Measurements from ENCODE around the gene CBR4. TPM values are rescaled to one million over a fixed set of nuclear protein-coding genes. Genes with fewer than 3 reads are reported as not detected.

CBR4 gene
- total RNA-seq, result 13.0 TPM

DNA sequence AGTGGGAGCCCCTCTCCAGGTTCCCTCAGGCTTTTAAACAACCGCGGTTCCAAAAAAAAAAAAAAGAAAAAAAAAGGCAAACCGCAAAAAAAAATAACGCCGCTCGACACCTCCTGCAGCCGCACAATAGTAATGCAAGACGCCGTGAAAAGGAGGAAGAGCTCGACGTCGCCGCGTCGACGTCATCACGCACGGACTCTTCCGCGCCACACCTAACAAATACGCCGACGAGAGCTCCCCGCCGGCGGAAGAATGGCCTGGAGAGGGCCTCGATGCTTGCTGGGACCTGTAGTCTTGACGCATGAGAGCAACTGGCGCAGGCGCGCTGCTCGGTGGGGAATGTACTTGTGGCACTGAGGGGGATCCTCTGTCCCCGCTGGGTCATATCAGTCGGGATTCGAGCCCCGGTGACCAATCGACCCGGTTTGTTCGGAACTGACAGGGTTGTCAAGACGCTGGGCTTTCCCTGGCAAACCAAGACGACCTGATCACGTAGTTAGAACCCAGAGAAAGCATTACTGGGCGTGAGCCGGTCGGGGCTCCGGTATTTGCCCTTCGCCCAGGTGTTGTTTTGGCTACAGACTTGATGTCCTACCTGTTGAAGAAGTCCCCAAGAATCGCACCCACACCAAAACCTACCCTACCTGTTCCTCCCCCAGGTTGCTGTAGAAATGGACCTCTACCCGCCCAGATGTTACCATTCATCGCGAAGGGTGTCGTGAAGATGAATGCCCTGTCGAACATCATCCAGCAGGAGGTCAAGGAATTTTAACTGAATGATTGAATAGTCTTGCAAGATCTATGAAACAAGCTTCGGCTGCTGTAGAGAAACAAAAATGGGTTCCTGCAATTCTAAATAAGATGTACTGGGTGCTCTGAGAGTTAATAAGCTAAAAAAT is at the start of gene CBR4:
Gene CBR4 (minus strand): TSS at position 131 of the 899 bp plus-strand sequence. CDS start 166 bp downstream, outside the sequence.
- DNase-seq (ENCODE audit: extremely low spot score in 2 of 2), result peak in 1 of 2 donors; percentile 99
- TF ChIP-seq POLR2A (IDR thresholded peaks at IDR 0.05) (peak; percentile 40 to 85), POLR2AphosphoS5 (IDR thresholded peaks at IDR 0.05; ENCODE audit: insufficient read depth in 1 of 2, low read depth in 1 of 2) (peak; percentile 94 to 98)
- TF ChIP-seq, protein P1, sequence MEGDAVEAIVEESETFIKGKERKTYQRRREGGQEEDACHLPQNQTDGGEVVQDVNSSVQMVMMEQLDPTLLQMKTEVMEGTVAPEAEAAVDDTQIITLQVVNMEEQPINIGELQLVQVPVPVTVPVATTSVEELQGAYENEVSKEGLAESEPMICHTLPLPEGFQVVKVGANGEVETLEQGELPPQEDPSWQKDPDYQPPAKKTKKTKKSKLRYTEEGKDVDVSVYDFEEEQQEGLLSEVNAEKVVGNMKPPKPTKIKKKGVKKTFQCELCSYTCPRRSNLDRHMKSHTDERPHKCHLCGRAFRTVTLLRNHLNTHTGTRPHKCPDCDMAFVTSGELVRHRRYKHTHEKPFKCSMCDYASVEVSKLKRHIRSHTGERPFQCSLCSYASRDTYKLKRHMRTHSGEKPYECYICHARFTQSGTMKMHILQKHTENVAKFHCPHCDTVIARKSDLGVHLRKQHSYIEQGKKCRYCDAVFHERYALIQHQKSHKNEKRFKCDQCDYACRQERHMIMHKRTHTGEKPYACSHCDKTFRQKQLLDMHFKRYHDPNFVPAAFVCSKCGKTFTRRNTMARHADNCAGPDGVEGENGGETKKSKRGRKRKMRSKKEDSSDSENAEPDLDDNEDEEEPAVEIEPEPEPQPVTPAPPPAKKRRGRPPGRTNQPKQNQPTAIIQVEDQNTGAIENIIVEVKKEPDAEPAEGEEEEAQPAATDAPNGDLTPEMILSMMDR (IDR thresholded peaks at IDR 0.05), result peak in 1 of 3 experiments; percentile 32
- peak within 1 kb of the TSS; percentile 76 to 79 for H3K4me3 ChIP-seq
- H3K27ac ChIP-seq, result peak within 1 kb of the TSS; percentile 93
- H3K4me1 ChIP-seq, result peaks cover 38% of the 10 kb centered on the region
- no peaks in the 10 kb centered on the region for H3K36me3 ChIP-seq
- H3K27me3 ChIP-seq, result no peaks in the 10 kb centered on the region
- H3K9me3 ChIP-seq, result no peaks in the 10 kb centered on the region
- intact Hi-C loops (cut with DNase I), result loop anchor here (10.0 kb wide), 1 partner anchor 264 kb away; the partner anchor contains the start of gene SH3RF1

DNA sequence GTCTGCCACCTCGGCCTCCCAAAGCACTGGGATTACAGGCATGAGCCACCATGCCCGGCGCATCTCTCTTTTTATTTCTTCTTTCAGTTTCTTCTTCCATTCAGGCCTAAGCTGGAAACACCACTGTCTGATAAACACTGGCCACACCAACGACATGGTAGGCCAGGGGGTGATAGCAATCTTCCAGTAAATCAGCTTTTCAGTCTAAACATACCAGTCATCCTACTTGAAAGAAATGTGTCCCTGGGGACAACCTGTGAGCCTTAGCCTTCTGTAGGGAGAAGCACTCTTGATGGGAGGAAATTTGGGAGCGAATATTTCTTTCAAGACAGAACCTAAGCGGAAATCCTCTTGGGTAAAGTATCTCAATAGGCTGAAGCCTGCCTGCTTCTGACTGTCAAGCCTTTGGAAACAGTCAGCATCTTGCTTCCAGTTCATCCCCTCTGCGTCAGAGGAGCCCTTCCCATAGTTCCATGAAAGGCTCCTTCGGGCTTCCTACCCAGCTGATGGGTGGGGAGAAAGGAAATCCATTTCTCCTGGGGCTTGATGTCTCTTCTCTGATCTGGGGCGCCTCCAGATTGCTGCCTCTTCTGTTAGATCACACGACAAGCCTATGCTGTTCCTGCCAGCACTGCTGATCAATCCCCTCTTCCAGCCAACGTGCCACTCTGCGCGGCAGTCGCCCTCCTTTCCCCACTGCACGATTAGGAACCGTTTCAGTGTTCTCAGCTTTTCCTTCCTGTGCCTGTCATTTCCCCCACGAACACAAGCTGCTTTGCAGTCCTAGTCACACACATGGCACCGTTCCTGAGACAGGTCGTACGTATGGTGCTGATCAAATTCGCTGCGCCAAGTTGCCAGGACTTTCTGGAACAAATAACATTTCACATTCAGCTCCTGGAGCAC is 49.5 kb upstream of the CBR4 start:
- Histone ChIP-seq H3K36me3 (no peaks in the 10 kb centered on the region), H3K4me3 (peak overlapping the region; percentile 3 to 27), H3K4me1 (peaks cover 49% of the 10 kb centered on the region), H3K27me3 (no peaks in the 10 kb centered on the region), H3K9me3 (no peaks in the 10 kb centered on the region), H3K27ac (peak overlapping the region; percentile 76)
- intact Hi-C loops (cut with DNase I), result no loop called here
- no peak for TF ChIP-seq POLR2A (IDR thresholded peaks at IDR 0.05)
- peak; percentile 39 to 41 for TF ChIP-seq POLR2AphosphoS5 (IDR thresholded peaks at IDR 0.05; ENCODE audit: insufficient read depth in 1 of 2, low read depth in 1 of 2)
- no peak for DNase-seq (ENCODE audit: extremely low spot score in 2 of 2)

DNA sequence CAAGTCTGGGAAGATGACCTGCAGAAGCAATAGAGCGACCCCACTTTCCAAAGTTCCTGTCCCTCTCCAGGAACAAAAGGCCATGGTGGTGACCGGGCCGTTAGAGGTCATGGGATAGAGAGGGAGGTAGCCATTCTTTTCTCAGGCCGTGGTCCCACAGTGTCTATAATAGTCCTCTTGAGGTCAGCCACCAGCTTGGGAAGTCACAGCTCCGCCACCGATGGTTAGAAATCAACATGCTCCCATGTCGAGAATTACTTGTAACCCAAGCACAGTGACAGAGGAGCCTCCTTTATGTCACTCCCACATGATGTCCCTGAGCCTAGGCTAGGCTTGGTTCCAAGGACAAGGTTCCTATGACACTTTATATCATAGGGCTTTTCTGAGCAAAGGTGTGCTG is 48.3 kb upstream of the CBR4 start:
- DNase-seq (ENCODE audit: extremely low spot score in 2 of 2), result no peak
- intact Hi-C loops (cut with DNase I), result no loop called here

DNA sequence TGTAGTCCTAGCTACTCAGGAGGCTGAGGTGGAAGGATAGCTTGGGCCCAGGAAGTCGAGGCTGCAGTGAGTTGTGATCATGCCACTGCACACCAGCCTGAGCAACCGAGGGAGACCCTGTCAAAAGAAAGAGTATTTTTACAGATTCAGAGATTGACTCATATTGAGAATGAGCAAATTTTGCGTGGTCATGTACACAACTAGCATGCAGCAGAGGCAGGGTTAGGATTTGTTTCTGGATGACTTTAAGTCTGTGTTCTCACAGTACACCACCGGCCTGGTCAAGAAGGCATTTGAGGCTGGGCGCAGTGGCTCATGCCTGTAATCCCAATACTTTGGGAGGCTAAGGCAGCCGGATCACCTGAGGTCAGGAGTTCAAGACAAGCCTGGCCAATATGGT is 44.8 kb upstream of the CBR4 start:
- intact Hi-C loops (cut with DNase I), result no loop called here
- Histone ChIP-seq H3K27me3 (no peaks in the 10 kb centered on the region), H3K36me3 (no peaks in the 10 kb centered on the region), H3K4me3 (no peak overlapping the region), H3K9me3 (no peaks in the 10 kb centered on the region), H3K4me1 (peaks cover 30% of the 10 kb centered on the region), H3K27ac (no peak overlapping the region)
- no peak for DNase-seq (ENCODE audit: extremely low spot score in 2 of 2)
- TF ChIP-seq POLR2A (IDR thresholded peaks at IDR 0.05) (no peak), POLR2AphosphoS5 (IDR thresholded peaks at IDR 0.05; ENCODE audit: insufficient read depth in 1 of 2, low read depth in 1 of 2) (no peak)
- TF ChIP-seq, protein P1 (IDR thresholded peaks at IDR 0.05), result no peak

More for the DNA sequence above, 48.3 kb upstream of the CBR4 start:
- TF ChIP-seq POLR2AphosphoS5 (IDR thresholded peaks at IDR 0.05; ENCODE audit: insufficient read depth in 1 of 2, low read depth in 1 of 2) (no peak), POLR2A (IDR thresholded peaks at IDR 0.05) (no peak)
- TF ChIP-seq, protein P1 (IDR thresholded peaks at IDR 0.05), result no peak
- Histone ChIP-seq H3K4me1 (peaks cover 39% of the 10 kb centered on the region), H3K4me3 (no peak overlapping the region), H3K36me3 (no peaks in the 10 kb centered on the region), H3K27ac (no peak overlapping the region), H3K9me3 (no peaks in the 10 kb centered on the region), H3K27me3 (no peaks in the 10 kb centered on the region)

DNA sequence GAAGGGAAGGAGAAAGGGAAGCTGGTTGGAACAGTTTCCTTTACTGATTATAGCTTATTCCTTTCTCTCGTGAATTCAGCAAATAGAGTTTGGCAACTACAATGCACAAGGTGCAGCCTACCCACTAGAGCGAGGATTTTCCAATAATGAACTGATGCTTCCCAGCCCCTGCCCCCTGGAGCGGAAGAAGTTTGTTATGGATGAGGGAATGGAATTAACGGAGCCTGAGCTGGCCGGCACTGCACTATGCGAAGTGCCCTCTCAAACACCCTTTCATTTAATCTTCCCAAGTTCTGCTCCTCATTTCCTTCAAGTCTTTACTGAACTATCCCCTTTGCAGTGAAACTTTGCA is 42.5 kb upstream of the CBR4 start:
- intact Hi-C loops (cut with DNase I), result no loop called here
- no peak overlapping the region for H3K4me3 ChIP-seq
- no peak for TF ChIP-seq POLR2AphosphoS5 (IDR thresholded peaks at IDR 0.05; ENCODE audit: insufficient read depth in 1 of 2, low read depth in 1 of 2)
- TF ChIP-seq POLR2A (IDR thresholded peaks at IDR 0.05), result no peak
- TF ChIP-seq, protein P1 (IDR thresholded peaks at IDR 0.05), result no peak

More for the DNA sequence above, 42.5 kb upstream of the CBR4 start:
- H3K4me1 ChIP-seq, result peaks cover 21% of the 10 kb centered on the region
- H3K27me3 ChIP-seq, result no peaks in the 10 kb centered on the region
- H3K36me3 ChIP-seq, result no peaks in the 10 kb centered on the region
- no peaks in the 10 kb centered on the region for H3K9me3 ChIP-seq
- no peak for DNase-seq (ENCODE audit: extremely low spot score in 2 of 2)
- H3K27ac ChIP-seq, result no peak overlapping the region

Data from vagina (tissue), 2 donors.